DOHH2 (cell line): ENCODE measurements around the gene KIF26B.

Source experiments
- EZH2phosphoT487 ChIP-seq: fragments of 200-600 bp; sonication (generic); IDR thresholded peaks from 2 replicates; pipeline ENCODE4 v1.6.1; 2017; ENCODE audit warnings: borderline replicate concordance, mild to moderate bottlenecking, antibody characterized with exemption, low read length, moderate library complexity, mixed read lengths
- TF ChIP-seq, protein P1 (sequence below): fragments of 200-600 bp; sonication (generic); IDR thresholded peaks from one replicate; pipeline ENCODE4 v1.5.1; 2014; ENCODE audit warnings: antibody characterized with exemption, mild to moderate bottlenecking, low read depth, low read length; ENCODE audit not compliant: poor library complexity, severe bottlenecking

DNA sequence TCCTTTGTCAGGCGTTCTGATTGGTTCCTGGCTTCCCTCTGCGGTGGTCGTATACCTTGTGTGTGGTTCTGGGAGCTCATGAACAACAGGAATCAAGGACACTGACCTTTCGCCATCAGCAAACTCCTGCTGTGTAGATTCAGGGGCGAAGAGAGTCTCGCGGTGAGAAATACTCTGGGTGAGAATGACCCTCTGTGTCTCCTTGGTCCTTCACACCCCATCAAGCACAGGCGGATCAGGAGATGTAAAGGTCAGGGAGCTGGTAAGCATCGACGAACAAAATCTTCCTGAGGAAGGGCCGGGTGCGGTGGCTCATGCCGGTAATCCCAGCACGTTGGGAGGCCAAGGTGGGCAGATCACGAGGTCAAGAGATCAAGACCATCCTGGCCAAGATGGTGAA is 207.2 kb downstream of the KIF26B start:
- TF ChIP-seq, protein P1, sequence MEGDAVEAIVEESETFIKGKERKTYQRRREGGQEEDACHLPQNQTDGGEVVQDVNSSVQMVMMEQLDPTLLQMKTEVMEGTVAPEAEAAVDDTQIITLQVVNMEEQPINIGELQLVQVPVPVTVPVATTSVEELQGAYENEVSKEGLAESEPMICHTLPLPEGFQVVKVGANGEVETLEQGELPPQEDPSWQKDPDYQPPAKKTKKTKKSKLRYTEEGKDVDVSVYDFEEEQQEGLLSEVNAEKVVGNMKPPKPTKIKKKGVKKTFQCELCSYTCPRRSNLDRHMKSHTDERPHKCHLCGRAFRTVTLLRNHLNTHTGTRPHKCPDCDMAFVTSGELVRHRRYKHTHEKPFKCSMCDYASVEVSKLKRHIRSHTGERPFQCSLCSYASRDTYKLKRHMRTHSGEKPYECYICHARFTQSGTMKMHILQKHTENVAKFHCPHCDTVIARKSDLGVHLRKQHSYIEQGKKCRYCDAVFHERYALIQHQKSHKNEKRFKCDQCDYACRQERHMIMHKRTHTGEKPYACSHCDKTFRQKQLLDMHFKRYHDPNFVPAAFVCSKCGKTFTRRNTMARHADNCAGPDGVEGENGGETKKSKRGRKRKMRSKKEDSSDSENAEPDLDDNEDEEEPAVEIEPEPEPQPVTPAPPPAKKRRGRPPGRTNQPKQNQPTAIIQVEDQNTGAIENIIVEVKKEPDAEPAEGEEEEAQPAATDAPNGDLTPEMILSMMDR: no peak
- TF ChIP-seq EZH2phosphoT487: no peak
